Stimulated activated CD8-positive, alpha-beta memory T cell treated with anti-CD3 and anti-CD28 coated beads, Interleukin-12 subunit alpha, Interleukin-12 subunit beta, amount 100 ng/mL, for 24 hours (primary cell): ENCODE measurements around the gene ZNF423.

Experiments
- DNase-seq: peaks from one replicate; pipeline ENCODE4 v3.0.0-alpha.2; 2020; ENCODE audit errors: extremely low read depth

The ZNF423 gene

DNA sequence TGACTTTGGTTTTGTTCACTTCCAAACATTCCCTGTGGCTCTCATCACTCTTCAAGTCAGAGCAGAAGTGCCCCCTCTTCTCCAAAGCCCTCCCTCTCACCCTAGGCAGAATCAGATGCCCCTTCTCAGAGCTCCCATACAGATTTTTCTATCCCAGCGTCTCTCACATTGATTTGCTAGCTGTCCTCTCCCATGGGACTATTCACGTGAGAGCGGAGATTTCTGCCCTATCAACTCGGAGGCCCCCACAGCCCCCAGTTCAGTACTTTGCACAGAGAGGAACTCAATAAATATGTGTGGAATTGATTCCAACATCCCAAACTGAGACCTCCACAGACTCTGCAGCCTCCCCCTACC lies 299.7 kb downstream of the ZNF423 start:
- no peak for DNase-seq

DNA sequence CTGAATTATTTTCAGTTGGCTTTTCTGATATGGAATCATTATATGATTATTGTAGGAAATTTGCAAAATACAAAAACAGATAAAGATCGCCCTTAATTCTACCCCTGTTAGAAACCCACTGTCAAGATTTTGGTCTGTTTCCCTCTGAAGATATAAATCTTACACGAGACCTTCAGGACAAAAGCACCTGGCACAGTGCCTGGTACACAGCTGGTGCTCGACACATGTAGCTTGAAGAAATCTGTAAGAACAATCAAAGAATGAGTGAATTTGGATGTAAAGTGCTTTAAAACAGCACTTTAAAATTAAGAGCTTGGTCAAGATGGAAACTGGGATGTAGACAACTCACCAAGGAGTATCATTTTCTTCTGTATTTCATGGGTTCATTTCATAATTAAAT lies 301.2 kb downstream of the ZNF423 start:
- no peak for DNase-seq

DNA sequence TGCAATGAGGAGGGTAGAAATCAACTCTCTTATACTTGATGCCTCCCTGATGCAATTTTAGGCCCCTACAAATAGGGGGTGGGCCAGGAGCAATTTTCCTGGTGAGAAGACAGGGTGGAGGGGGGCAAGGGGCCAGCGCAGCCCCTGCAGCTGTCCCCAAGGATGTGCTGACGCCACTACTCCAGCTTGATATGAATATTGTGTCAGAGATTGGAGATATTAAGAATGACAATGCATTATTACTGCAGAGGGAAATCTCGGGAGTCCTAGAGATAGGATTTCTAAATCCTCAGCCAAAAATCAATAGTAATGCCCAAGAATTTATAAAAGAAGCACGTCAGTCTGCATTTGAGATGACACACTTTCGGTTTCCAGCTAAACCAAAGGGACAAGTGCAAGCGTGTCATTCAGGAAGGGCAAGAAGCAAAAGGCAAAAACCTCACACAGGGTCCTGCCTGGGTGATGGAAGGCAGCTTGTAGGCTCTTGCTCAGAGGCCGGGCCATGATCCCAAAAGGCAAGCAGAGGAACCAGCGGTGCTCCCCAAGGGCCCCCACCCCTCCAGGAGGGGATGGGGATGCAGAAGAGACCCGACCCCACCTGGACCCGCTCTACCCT lies 303.5 kb downstream of the ZNF423 start:
- no peak for DNase-seq

DNA sequence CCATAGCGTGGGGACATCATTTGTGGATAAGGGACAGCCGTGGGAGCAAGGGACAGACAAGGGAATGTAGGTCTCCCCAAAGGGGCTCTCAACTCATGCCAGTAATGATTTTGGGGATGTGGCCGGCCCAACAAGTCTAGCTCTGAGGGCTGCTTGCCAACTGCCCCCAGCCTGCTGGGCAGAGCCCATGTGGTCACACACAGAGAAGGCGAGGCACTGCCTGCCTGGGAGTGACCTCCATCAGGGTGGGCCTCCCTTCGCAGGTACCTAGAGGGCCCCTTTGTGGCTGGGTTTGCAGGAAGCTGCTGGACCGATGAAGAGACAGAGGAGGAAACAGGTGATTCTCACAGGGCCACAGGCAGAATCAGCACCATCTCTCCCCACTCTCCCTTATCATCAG lies 305.2 kb downstream of the ZNF423 start:
- DNase-seq, result no peak

DNA sequence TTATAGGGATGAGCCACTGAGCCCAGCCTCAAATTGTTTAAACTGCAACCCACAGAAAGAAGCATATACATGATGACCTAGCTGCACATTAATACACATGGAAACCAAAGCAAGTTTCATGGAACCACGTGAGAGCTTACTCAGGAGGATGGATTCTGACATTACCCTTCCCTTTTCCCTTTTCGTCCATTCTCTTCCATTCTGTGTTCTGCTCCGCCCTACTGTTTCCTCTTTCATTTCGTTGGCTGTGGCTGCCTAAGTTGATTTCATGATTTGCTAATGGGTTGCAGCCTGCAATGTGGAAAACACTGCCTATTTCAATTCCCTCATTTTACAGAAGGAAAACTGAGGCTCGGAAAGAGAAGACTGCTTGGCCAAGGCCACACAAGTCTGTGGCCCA lies 305.8 kb downstream of the ZNF423 start:
- DNase-seq, result no peak

DNA sequence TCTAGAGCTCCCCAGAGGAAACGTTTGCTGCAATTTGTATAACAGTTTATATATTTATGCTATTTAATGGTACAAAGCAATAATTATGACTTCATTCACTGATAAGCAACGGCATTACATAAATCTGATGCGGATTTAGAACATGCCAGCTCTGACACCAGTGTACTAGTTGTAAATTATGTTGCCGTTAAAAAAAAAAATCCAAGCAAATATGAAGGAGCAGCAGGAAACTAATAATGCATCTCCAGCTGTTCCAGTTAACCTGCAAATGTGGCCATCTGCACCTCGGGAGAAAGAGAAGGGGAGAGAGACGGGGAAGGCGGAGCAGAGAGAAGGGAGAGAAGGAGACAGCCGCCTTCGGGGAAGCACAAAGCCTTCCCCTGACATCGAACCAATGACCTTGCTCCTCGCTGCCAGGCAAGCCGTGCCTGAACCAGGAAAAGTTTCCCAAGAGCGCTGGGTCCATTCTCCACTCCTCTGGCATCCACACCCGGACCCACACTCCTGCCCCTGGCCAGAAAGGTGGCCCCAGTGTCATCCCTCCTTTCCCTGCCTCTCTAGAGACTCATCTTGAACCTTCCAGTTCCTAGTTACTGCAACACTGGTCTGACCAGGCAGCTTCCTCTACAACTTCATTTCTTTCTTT lies 307.5 kb downstream of the ZNF423 start:
- no peak for DNase-seq

DNA sequence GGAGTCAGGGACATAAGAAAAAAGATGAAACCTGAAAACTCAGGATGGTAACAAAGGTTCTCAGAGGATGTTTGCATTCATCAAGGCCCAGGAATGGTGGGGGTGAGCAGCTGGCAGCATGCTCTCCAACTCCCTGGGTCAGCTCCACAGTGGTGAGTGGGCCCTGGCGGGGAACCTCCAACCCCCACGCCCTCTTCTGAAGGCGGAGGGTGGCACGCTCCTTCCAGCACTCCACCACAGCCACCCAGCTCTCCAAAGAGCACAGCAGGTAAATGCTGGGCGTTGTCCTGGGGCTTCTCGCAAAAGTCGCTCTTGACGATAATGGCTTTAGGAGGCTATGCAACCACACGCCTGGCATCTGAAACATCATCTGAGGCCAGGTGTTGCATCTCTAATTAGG lies 308.5 kb downstream of the ZNF423 start:
- DNase-seq, result no peak

DNA sequence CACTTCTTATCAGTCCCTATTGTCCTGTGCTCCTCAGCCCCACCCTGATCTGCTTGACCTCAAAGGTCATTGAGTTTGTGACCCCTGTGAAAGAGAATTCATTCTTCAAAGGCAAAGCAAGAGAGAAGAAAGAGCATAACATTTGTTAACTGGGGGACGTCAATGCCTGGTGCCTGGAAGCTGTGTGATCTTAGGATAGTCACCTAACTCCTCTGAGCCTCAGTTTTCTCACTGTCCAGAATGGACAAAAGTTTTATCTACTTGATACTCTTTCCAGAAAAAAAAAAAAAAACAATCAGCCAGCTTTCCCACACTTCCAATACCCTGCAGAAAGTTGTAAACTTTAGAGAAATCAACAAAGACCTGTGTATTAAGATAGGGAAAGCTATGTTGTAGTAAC lies 309.2 kb downstream of the ZNF423 start:
- no peak for DNase-seq

DNA sequence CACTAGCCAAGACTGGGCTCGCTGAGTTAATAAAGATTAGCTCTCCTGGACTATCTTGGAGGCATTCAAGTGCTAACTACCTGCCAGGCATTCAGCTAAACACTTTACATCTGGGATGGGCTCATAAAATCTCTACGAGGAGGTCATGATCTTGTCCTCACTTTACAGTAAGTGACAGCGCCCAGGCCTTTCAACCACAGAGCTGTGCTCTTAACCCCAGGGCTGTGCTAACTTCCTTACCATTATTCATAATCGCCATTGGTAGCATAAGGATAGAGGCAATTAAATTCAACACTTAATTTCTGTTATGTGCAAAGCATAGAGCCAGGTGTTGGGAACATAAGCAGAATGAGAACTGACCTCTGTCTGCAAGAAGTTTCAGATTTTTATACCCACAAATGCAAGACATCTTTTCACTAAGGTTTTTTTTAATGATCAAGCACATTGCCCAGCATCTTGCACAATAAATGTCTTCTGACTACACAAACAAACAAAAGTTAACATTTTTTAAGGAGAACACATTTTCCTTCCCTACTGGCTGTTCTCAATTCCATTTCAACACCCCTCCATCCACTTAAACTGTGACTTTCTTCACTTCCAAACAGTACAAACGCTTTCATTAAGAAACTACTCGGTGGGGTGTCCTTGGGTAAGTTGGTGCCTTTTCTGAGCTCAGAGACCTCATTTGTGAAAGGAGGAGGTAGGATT lies 310.0 kb downstream of the ZNF423 start:
- DNase-seq, result no peak

DNA sequence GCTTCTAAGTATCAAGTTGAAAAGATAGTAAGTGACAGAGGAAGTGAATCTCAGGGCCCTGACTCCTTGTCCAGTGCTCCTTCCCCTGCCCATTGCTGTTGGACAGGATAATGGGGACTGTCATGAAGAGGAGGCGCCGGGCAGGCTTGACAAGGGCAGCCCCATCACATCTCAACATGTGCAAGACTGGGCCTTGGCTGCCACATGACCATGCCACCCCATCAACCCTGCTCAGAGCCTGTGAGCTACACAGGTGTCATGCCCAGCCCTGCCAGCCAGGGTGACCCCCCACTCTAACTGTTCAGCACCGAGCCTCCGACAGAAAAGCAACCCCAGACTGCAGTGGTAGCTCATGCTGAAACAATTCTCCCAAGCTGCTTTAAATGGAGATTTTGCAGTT lies 310.7 kb downstream of the ZNF423 start:
- DNase-seq, result no peak

DNA sequence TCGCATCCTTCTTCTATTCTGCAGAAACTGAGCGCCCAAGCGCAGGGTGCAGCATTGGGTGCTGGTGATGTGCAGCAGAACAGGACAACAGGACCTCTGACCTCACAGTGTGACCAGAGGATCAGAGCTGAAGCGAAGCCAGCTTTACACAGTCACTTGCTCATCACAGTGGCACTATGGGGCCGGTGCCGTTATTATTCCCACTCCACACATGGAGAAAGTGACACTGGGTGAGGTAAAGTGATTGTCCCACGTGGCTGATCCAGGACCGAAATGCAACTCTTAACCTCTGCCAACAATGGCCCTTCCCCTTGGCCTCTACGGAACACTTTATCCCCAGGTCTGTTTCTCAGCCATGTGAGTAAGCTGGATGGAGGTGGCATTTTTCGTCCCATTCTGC lies 311.1 kb downstream of the ZNF423 start:
- no peak for DNase-seq

DNA sequence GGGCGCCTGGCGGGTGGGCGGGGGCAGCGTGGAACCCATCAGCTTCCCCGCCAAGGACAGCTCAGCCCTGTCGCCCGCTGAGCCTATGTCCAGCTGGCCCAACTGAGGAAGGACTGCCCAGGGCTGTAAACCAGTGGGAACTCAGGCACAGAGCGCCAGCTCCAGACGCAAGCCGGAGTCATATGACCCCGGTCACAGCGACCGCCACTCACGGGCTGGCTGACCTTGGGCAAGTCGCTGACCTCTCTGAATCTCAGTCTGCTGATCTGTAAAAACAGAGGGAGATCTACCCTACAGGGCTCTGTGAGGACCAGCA lies 312.3 kb downstream of the ZNF423 start:
- DNase-seq, result no peak

DNA sequence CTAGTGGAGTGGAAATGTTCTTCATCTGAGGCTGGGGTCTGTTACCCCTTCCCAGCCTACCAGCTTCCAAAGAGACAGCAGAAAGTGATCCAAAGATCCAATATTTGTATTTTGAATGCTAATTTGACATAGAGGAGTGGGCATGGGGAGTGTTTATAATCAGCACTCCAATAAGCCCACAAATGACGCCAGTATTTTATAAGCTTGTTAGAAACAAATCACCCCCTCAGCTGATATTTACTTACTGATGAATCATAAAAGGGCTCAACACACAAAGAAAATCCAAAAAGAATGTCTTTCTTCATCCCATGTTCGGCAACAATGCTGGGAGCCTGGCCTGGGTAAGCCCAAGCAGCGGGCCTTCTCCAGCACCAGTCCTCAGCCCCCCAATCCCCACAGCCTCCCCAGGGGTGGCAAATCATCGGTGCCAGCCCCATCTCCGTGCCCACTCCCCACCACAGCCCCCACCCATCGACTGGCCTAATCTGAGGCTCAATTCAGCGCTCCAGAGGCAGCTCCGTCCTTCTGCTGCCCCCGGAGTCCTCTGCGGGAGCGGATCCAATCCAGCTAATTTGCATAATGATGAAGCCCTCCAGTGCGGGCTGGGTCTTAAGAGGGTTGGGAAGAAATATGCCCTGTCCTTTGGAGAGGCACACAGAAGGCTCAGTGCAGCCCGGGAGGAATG lies 312.8 kb downstream of the ZNF423 start:
- DNase-seq, result no peak

DNA sequence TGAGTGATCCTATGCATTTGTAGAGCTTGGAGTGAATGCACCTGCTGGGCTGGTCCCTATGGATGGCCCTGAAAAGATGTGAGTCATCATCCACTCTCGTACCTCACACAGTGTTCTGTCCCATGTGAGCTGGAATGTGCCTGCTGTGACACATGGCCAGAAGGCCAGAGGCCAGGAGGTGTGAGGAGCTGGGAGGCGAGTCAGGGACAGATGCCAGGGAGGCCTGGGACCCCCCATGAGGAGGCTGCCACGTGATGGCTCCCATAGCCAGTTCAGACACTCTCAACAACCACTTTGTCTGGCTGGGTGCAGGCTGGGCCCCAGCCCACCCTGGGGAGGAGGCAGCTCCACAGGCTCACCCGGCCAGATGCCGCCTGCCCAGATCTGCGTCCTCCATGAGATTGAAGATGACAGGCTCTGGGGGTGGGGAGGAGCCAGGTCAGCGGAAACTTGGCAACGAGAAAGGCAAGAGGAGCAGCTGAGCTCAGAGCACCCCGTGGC lies 313.5 kb downstream of the ZNF423 start:
- DNase-seq, result no peak

DNA sequence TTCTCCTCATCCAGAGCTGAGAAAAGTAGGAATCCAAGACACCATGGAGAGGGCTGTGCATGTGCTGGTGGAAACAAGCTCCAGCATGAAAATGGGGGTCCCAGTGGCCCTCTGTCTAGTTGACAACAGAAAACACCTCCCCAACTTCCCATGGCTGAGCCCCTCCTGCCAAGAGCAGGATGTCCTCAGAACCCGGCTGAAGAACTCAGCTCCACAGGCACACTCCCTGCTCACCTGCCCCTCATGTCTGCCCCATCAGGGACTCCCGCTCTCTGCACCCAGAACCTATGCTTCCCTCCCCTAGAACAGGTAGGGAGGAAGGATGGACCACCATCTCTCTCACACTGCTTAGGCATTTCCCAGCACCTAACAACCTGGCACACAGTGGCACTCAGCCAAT lies 315.1 kb downstream of the ZNF423 start:
- no peak for DNase-seq

DNA sequence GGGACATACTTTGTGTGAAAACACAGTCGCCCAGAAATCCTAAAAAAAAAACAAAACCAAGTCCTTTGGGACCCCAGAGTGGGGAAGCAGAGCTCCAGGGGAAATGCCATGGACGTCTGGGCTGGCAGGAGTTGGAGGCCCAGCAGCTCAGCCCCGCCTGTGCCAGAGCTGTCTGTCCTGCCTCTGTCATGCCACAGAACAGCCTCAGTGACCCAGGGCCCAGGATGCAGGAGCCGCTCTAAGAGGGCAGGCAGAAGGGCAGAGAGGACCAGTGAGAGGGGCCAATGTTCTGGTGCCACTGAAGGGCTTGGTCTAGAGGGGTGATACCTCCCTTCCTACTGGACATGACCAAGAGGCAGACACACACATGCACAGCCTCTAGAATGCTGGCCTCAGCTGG lies 316.2 kb downstream of the ZNF423 start:
- no peak for DNase-seq

DNA sequence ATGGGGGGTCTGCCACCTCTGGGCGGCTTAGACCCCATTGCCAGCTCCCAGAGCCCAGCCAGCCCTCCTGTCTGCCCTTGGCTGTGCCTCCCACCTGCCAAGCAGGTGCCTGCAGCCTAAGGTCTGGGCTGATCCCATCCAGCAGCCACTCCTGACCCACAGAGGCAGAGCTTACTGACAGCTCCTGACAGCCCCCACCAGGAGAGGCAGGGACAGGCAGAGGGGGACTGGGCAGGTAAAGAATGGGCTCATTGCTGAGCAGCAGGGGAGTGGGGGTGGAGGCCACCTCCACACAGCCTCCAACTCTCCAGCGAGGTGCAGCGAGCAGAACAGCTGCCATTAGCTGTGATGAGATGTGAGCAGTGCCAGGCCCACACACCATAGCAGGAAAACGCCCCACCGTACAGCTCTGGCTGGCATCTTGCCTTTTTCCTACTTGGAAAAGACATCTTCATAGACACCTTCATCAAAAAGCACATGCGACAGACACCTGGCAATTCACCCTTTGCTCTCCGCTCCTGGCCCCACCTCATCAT lies 317.9 kb downstream of the ZNF423 start:
- DNase-seq, result no peak

DNA sequence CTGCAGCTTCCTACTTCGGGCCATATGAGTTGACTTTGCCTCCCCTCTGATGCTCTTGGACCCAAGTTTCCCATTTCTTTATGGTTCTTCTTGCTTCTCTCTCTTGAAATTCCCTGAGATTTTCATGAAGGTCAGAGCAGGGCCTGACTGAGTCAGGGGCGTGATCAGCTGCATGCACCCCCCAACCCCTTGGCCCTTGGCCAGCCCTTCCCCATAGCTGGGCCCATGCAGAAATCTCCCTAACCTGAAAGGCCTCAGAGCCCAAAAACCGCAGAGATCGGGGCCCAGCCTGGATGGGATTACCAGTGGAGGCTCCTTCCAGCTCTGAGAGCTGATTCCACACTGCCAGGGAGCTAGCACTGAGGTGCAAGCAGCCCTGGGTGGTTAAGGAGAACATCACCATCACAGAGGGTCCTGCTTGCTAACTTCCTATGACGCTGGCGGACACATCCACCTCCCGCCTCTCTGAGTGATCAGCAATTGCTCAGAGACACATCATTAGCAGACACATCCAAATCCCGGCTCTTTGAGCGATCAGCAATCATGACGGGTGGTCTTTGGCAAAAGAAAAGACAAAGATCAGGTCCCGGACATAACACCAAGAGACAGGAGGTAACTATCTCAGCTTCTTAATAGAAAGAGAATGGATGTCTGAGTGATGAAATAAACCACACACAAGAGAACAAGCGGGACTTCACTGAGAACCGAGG lies 320.9 kb downstream of the ZNF423 start:
- DNase-seq, result no peak

DNA sequence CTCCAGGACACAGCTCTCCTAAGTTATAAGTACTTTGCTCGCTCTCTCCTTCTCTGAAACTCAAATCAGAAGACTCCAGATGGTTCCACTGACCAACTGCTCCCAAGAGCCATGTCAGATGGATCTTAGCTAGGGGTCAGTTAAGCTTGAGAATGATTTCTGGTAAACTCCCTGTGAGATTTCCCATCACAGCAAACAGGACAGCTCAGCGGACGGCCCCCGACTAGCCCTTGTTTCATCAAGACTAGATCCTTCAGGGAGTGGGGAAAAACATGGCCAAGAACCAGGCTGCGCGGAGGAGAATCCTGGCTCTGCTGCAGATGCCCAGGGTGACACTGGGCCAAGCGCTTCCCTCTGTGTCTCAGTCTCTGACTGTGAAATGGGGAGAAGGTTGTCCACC lies 322.5 kb downstream of the ZNF423 start:
- no peak for DNase-seq

DNA sequence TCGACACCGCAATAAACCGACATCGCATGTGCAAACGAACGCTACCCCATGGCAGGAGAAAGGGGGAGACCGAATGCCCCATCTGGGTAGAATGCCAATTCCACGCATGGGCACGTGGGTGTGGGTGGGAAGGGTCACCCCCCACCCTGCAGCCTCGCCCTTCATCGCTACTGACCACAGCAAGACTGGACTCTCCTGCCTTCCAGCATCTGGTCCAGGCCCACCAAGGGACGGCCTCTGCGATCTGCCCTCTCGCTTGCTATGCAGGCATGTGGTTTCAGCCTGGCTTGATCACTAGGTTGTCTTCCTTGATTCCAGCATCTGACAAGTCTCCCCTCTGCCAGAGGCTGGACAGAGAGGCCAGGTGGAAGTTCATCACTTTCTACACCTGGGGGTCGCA lies 323.0 kb downstream of the ZNF423 start:
- DNase-seq, result no peak

DNA sequence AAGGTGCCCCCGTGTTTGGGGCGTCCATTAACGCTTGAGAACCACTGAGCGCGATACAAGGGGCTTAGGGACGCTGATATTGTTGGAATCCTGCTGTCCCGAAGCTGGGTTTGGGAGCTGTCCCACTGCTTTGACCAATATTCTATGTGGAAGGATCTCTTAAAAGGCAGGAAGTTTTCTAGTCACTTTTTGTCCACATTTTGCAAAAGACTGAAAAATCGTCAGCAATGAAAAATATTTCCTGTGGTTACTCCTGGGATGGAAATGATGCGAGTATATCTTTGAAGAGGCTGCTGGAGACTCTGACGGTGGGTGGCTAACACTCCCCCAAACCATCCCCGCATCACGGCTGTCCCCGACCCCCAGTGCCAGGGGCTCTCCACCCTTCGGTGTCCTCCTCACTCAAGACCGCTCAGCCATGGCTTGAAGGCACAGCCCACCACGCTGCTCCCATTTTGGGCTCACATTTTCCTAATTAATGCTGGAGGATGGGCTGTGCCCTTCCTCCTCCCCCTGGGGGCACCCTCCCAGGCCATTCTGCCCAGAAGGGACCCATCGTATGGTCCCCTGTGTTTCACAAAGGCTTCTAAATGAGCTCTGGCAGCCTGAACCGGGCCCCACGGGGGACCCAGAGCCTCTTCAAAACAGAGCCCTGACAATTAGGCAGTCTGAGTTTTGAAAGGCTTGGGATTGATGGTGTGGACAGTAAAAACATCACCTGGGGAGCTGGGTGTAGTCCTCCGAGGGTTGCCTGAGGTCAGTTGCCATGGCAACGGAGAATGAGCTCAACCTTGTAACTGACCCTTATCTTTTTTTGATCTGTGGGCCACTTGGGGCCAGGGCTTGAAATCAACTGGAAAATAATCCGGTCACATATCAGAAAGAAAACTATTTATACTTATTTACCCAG lies 323.7 kb downstream of the ZNF423 start:
- no peak for DNase-seq
